HepG2 (cell line): ENCODE data around the gene CEBPG. TPM values are rescaled to one million over a fixed set of nuclear protein-coding genes. Genes with fewer than 3 reads are reported as not detected.
A peak's percentile ranks its signal among the peaks of the same experiment; 100 is the strongest.

Source experiments
- CBFB ChIP-seq: sonication (generic); formaldehyde crosslinking; IDR thresholded peaks from 2 replicates; pipeline ENCODE4 v1.4.0; 2020; ENCODE audit warnings: missing genetic modification reagents
- FOSL1 ChIP-seq: sonication (generic); formaldehyde crosslinking; IDR thresholded peaks from 2 replicates; pipeline ENCODE4 v1.9.0; 2021; ENCODE audit warnings: missing genetic modification reagents, borderline replicate concordance
- GATAD2A ChIP-seq: IDR thresholded peaks from 2 replicates; pipeline ENCODE4 v1.6.1; 2016
- HNRNPL ChIP-seq: fragments of 200-400 bp; formaldehyde crosslinking; IDR thresholded peaks from 2 replicates; pipeline ENCODE4 v1.6.1; 2017; ENCODE audit warnings: mild to moderate bottlenecking, low read depth, low read length
- HOXA3 ChIP-seq: sonication (generic); formaldehyde crosslinking; IDR thresholded peaks from 2 replicates; pipeline ENCODE4 v1.5.0; 2020; ENCODE audit warnings: missing genetic modification reagents
- IRX3 ChIP-seq: sonication (generic); formaldehyde crosslinking; IDR thresholded peaks from 2 replicates; pipeline ENCODE4 v1.8.1; 2023; ENCODE audit warnings: mild to moderate bottlenecking, low read depth, missing genetic modification reagents, borderline replicate concordance
- PHF21A ChIP-seq: sonication (generic); formaldehyde crosslinking; IDR thresholded peaks from 2 replicates; pipeline ENCODE4 v1.5.0; 2020; ENCODE audit warnings: mild to moderate bottlenecking, missing genetic modification reagents
- PLRG1 ChIP-seq: fragments of 450-650 bp; conservative IDR thresholded peaks from 2 replicates; pipeline ENCODE4 v1.6.1; 2016
- RFX3 ChIP-seq: IDR thresholded peaks from 2 replicates; pipeline ENCODE4 v1.6.1; 2016; ENCODE audit warnings: missing biosample characterization, missing genetic modification reagents
- SNRNP70 ChIP-seq: fragments of 200-400 bp; formaldehyde crosslinking; IDR thresholded peaks from 2 replicates; pipeline ENCODE4 v1.6.1; 2017; ENCODE audit warnings: mild to moderate bottlenecking, low read depth, low read length, moderate library complexity
- SOX6 ChIP-seq, 2 experiments: fragments of 450-650 bp in 1 of 2; sonication (generic) in 1 of 2; formaldehyde crosslinking in 1 of 2; IDR thresholded peaks; 2 replicates each; pipeline versions ENCODE4 v1.4.0 to v1.6.1; 2017 to 2020; ENCODE audit warnings: antibody characterized with exemption in 1 of 2, mild to moderate bottlenecking in 1 of 2, missing genetic modification reagents in 1 of 2
- SP2 ChIP-seq: sonication (generic); formaldehyde crosslinking; IDR thresholded peaks from 2 replicates; pipeline ENCODE4 v1.5.1; 2020; ENCODE audit warnings: mild to moderate bottlenecking, missing genetic modification reagents
- ZNF224 ChIP-seq: sonication (generic); formaldehyde crosslinking; IDR thresholded peaks from 2 replicates; pipeline ENCODE4 v1.5.0; 2020; ENCODE audit warnings: mild to moderate bottlenecking, missing genetic modification reagents
- ZNF331 ChIP-seq: sonication (generic); formaldehyde crosslinking; IDR thresholded peaks from 2 replicates; pipeline ENCODE4 v1.4.0; 2020; ENCODE audit warnings: missing genetic modification reagents
- polyA plus RNA-seq, 8 experiments: library from polyadenylated mRNA; depleted of rRNA in 3 of 8; stranded (reverse) in 7 of 8; unstranded in 1 of 8; fragments of >200 nt; fragmentation: Illumina TruSeq in 4 of 8; extraction: Trizol in 4 of 8; gene quantifications; 2 replicates each; pipeline versions ENCODE4 v1.2.1 to v1.2.3, GENCODE V29; 2011 to 2016; ENCODE audit warnings: low read depth in 4 of 8, missing spikeins in 1 of 8, mixed read lengths in 1 of 8; ENCODE audit not compliant: insufficient read depth in 1 of 8
- total RNA-seq, 5 experiments: library from RNA; depleted of rRNA; stranded (reverse); fragments of >200 nt; fragmentation: Illumina TruSeq; extraction: Trizol; gene quantifications; 2 replicates each; pipeline ENCODE4 v1.2.3, GENCODE V29; 2016; ENCODE audit warnings: low read depth in 1 of 5
- TF ChIP-seq, protein P1 (sequence below): sonication (generic); formaldehyde crosslinking; IDR thresholded peaks from 2 replicates; pipeline ENCODE4 v1.4.0; 2020; ENCODE audit warnings: missing genetic modification reagents
- TF ChIP-seq, protein P2 (sequence below): sonication (generic); formaldehyde crosslinking; IDR thresholded peaks from 2 replicates; pipeline ENCODE4 v1.4.0; 2020; ENCODE audit warnings: missing genetic modification reagents
- TF ChIP-seq, protein P3 (sequence below): sonication (generic); formaldehyde crosslinking; IDR thresholded peaks from 2 replicates; pipeline ENCODE4 v1.8.1; 2023; ENCODE audit warnings: mild to moderate bottlenecking, missing genetic modification reagents
- TF ChIP-seq, protein P4 (sequence below): sonication (generic); formaldehyde crosslinking; conservative IDR thresholded peaks from 2 replicates; pipeline ENCODE4 v1.4.0; 2020; ENCODE audit warnings: mild to moderate bottlenecking, missing genetic modification reagents, moderate library complexity

CEBPG gene
- total and polyA plus RNA-seq, 2 of the 13 experiments (the other 11 are each of a cell fraction or from before 2014, with no cell fraction given), result 25.7 to 34.3 TPM

DNA sequence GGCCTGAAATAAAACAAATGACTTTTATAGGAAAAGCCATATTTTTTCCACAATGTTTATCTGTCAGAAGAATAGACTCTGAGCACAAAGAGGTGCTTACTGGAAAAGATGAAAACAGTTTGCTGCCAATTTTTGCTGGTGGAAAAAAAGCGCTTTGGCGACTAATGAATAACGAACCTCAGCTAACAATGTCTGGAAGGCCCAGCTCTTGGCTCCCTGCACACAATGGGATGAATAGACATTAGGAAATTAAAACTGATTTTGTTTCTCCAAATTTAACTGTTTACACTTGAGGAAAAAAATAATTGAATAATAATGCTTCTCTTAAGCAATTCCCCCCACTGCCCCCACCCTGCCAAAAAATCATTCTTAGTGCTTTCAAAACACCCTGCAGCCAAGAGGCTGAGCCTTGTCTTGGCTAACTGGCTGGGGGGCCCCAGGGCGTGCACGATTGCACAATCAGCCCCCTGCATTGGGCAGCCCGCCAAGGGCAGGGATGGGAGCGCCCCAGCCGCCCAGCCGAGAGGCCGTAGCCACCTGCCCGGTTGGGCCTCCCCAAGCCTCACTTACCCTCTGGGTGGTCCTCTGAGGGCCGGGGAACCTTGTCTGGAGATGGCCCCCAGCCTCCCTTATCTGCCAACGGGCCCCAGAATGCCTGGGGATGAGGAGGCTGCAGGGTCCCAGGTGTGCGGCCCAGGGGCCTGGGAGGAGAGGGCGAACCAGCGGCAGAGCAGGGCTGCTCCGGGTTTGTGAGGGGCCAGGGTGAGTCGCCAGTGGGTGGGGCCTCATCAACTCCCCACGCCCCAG is 16.8 kb downstream of the CEBPG start (continued):
- TF ChIP-seq, protein P1, sequence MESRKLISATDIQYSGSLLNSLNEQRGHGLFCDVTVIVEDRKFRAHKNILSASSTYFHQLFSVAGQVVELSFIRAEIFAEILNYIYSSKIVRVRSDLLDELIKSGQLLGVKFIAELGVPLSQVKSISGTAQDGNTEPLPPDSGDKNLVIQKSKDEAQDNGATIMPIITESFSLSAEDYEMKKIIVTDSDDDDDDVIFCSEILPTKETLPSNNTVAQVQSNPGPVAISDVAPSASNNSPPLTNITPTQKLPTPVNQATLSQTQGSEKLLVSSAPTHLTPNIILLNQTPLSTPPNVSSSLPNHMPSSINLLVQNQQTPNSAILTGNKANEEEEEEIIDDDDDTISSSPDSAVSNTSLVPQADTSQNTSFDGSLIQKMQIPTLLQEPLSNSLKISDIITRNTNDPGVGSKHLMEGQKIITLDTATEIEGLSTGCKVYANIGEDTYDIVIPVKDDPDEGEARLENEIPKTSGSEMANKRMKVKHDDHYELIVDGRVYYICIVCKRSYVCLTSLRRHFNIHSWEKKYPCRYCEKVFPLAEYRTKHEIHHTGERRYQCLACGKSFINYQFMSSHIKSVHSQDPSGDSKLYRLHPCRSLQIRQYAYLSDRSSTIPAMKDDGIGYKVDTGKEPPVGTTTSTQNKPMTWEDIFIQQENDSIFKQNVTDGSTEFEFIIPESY (CRISPR knock-in tag), result peak; percentile 86
- no peak for TF ChIP-seq FOSL1
- peak; percentile 49; the same call in 1 of the 2 replicates for TF ChIP-seq HNRNPL
- TF ChIP-seq RFX3, result no peak
- TF ChIP-seq CBFB, result no peak
- no peak for TF ChIP-seq SNRNP70
- TF ChIP-seq IRX3 (CRISPR knock-in tag), result no peak
- TF ChIP-seq PHF21A (CRISPR knock-in tag), result 0 out of 2 replicates have a peak, but pooled peaks have one; percentile 28
- no peak for TF ChIP-seq ZNF224 (CRISPR knock-in tag)
- TF ChIP-seq, protein P2, sequence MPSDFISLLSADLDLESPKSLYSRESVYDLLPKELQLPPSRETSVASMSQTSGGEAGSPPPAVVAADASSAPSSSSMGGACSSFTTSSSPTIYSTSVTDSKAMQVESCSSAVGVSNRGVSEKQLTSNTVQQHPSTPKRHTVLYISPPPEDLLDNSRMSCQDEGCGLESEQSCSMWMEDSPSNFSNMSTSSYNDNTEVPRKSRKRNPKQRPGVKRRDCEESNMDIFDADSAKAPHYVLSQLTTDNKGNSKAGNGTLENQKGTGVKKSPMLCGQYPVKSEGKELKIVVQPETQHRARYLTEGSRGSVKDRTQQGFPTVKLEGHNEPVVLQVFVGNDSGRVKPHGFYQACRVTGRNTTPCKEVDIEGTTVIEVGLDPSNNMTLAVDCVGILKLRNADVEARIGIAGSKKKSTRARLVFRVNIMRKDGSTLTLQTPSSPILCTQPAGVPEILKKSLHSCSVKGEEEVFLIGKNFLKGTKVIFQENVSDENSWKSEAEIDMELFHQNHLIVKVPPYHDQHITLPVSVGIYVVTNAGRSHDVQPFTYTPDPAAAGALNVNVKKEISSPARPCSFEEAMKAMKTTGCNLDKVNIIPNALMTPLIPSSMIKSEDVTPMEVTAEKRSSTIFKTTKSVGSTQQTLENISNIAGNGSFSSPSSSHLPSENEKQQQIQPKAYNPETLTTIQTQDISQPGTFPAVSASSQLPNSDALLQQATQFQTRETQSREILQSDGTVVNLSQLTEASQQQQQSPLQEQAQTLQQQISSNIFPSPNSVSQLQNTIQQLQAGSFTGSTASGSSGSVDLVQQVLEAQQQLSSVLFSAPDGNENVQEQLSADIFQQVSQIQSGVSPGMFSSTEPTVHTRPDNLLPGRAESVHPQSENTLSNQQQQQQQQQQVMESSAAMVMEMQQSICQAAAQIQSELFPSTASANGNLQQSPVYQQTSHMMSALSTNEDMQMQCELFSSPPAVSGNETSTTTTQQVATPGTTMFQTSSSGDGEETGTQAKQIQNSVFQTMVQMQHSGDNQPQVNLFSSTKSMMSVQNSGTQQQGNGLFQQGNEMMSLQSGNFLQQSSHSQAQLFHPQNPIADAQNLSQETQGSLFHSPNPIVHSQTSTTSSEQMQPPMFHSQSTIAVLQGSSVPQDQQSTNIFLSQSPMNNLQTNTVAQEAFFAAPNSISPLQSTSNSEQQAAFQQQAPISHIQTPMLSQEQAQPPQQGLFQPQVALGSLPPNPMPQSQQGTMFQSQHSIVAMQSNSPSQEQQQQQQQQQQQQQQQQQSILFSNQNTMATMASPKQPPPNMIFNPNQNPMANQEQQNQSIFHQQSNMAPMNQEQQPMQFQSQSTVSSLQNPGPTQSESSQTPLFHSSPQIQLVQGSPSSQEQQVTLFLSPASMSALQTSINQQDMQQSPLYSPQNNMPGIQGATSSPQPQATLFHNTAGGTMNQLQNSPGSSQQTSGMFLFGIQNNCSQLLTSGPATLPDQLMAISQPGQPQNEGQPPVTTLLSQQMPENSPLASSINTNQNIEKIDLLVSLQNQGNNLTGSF, result no peak
- TF ChIP-seq GATAD2A (CRISPR knock-in tag), result peak; percentile 73
- TF ChIP-seq, protein P3, sequence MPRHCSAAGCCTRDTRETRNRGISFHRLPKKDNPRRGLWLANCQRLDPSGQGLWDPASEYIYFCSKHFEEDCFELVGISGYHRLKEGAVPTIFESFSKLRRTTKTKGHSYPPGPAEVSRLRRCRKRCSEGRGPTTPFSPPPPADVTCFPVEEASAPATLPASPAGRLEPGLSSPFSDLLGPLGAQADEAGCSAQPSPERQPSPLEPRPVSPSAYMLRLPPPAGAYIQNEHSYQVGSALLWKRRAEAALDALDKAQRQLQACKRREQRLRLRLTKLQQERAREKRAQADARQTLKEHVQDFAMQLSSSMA (CRISPR knock-in tag), result no peak
- no peak for TF ChIP-seq SOX6 (IDR thresholded peaks at IDR 0.05)
- TF ChIP-seq SOX6 (CRISPR knock-in tag; IDR thresholded peaks at IDR 0.05), result no peak
- TF ChIP-seq ZNF331, result peak; percentile 19; the same call in 1 of the 2 replicates
- TF ChIP-seq HOXA3, result no peak
- TF ChIP-seq PLRG1, result no peak
- TF ChIP-seq, protein P4, sequence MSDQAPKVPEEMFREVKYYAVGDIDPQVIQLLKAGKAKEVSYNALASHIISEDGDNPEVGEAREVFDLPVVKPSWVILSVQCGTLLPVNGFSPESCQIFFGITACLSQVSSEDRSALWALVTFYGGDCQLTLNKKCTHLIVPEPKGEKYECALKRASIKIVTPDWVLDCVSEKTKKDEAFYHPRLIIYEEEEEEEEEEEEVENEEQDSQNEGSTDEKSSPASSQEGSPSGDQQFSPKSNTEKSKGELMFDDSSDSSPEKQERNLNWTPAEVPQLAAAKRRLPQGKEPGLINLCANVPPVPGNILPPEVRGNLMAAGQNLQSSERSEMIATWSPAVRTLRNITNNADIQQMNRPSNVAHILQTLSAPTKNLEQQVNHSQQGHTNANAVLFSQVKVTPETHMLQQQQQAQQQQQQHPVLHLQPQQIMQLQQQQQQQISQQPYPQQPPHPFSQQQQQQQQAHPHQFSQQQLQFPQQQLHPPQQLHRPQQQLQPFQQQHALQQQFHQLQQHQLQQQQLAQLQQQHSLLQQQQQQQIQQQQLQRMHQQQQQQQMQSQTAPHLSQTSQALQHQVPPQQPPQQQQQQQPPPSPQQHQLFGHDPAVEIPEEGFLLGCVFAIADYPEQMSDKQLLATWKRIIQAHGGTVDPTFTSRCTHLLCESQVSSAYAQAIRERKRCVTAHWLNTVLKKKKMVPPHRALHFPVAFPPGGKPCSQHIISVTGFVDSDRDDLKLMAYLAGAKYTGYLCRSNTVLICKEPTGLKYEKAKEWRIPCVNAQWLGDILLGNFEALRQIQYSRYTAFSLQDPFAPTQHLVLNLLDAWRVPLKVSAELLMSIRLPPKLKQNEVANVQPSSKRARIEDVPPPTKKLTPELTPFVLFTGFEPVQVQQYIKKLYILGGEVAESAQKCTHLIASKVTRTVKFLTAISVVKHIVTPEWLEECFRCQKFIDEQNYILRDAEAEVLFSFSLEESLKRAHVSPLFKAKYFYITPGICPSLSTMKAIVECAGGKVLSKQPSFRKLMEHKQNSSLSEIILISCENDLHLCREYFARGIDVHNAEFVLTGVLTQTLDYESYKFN, result no peak
- TF ChIP-seq SP2, result no peak
